IPS DF 19.7 (cell line): ENCODE data around the gene NOXA1.

Experiments
- DNase-seq: peaks from one replicate; pipeline ENCODE4 v3.0.0-alpha.2; 2013; ENCODE audit warnings: low read depth, low spot score

Gene NOXA1

DNA sequence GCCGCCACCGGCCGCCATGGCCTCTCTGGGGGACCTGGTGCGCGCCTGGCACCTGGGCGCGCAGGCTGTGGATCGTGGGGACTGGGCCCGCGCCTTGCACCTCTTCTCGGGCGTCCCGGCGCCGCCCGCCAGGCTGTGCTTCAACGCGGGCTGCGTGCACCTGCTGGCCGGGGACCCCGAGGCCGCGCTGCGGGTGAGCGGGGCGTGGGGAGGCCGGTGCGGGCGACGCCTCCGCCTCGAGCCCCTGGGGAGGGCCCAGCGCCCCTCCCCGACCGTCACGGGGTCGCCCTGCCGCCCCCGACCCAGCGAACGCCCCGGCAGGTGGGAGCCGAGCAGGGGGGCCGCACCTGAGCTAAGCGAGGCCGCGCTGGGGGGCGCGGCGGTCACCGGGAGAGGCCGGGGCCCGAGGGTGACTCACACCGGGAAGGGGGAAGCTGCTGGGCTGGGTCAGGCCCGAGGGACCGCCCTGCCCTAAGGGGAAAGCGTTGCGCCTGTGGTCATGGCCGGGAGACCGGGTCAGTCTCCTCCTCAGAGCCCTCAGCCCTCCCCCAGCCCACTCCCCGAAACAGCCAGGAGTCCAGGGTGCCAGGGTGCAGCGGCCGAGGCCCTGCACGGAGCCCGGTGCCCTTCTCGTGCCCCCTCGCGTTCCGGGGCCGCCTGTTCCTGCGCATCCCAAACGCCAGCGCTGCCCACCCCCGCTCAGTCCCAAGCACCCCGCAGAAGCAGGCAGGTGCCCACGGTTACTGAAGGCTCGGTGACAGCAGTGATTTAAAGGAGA lies 510 bp downstream of the NOXA1 start:
- no peak for DNase-seq

DNA sequence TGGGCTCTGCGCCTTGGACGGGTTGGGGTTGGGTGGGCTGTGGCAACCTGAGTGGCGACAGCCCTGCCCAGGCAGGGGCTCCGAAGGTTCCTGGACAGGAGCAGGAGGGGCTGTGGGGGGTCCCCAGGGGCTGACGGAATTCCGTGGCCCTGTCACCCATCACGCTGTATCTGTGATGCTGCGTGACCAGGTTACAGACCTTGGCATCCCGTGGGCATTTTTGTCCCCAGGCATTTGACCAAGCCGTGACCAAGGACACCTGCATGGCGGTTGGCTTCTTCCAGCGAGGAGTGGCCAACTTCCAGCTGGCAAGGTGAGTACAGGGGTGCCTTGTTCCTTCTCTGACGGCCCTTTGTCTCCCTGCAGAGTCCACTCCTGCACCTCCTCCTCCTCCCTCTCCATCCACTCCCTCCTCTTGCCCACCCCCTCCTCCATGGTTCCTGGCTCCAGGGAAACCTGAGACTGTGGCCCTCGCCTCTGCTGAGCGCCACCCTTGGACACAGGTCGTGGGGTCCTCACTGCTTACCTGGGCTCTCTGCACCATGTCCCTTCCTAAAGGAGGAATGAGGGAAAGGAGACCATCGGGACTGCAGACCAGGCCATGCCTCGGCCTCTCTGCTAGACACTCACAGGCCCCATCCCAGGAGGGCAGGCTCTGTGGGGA lies 3.0 kb downstream of the NOXA1 start:
- DNase-seq, result no peak

DNA sequence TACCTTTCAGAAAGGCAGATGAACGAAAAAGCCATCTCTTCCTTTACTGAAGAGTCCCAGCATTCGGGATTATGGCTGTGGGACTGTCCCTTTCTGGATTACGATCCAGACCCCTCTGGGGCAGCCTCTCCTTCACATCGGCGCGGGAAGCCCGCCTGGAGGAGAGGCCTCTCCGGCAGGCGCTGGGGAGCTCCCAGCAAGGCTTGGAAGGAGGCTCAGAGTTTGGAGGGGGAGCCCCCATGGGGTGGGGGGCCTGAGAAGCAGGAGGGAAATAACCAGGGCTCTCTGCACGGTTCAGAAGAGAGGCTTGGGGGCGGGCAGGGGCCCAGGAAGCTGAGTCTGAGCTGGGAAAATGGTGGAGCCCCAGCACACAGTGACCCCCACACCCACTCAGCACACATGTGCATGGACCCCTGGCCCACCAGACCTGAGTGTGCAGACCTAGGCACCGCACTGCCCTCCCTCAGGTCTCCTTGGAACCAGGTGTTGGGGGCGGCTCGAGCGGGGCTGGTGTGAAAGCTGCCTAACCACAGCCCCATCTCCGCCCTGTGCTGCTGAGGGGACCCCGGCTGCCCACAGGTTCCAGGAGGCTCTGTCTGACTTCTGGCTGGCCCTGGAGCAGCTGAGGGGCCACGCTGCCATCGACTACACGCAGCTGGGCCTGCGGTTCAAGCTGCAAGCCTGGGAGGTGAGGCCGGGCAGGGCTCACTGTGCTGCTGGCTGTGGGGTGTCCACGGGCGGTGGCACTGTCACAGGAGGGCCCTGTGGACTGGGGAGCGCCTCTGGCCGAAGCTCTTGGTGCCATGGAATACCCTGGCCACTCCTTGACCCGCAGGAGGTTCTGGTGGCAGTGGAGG lies 4.5 kb downstream of the NOXA1 start:
- no peak for DNase-seq

DNA sequence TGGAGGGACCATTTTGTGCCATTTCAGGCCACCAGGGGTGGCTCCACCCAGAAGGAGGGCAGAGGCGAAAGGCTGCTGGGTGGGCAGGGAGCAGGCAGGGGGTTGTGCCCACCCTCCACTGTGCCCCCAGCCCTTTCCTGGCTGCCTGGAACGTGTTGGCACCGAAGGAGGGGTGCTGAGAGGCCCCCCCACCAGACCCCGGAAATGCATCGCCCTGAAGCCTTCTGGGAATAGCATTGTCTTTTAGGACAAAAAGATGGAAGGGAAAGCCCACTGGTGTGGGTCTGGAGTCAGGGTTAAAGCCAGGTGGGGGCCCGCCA lies 5.1 kb downstream of the NOXA1 start:
- no peak for DNase-seq

DNA sequence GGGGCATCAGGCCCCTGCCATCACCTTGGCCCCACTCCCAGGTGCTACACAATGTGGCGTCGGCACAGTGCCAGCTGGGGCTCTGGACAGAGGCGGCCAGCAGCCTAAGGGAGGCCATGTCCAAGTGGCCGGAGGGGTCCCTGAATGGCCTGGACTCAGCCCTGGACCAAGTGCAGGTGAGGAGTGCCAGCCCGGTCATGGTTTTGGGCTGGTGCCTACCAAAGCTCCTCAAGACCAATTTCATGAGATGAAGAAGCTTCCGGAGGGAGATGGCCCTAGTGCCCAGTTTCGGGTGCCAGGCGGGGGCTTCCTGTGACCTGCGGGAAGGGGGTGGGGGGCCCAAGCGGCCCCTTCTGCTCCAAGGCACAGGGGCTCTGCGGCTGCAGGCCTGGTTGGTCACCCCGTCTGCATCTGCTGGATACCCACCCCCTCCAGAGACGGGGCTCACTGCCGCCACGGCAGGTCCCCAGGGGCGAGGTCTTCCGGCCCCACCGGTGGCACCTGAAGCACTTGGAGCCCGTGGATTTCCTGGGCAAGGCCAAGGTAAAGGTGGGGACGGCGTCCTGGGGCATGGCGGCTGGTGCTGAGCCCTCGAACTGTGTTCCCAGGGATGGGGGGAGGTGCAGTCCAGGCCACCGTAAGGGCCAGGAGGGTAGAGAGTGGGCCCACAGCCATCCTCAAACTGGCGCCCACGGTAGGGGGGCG lies 5.8 kb downstream of the NOXA1 start:
- DNase-seq, result no peak

DNA sequence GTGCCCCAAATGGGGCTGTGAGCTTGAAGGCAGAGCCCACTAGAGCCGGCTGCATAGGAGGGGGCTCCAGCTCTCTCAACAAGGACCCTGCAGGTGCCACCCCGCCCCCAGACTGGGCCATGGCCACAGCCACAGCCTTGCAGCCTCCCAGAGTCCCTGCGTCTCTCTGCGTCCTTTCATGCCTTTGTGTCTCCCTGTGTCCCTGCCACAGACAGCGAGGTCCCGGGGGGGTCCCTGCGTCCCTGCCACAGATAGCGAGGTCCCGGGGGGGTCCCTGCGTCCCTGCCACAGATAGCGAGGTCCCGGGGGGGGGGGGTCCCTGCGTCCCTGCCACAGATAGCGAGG lies 6.3 kb downstream of the NOXA1 start:
- no peak for DNase-seq

DNA sequence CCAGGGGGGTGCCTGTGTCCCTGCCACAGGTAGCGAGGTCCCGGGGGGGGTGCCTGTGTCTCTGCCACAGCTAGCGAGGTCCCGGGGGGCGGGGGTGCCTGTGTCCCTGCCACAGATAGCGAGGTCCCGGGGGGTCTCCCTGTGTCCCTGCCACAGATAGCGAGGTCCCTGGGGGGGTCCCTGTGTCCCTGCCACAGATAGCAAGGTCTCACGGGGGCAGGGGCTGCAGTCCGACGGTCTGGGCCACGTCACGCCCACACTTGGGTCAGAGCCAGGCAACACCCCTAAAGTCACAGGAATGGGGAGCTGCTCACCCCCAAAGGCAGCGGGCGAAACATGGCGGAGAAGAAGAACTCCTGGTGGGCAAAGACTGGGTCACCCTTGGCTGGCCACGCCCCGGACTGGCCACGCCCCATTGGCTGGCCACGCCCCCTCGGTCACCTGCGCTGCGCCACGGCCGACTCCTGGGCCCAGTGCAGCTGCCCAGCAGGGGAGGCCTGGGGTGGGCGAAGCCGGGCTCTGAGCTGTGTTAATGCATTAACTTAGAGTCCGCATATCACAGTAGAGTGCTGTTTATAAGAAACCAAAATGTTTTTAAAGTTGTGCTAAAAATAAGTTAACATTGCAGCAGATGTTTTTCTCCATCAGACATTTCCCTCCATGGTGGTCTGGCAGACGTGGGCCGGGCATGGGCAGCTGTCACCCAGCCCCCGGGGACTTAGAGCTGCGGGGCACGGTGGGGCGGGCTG lies 7.0 kb downstream of the NOXA1 start:
- DNase-seq, result no peak

DNA sequence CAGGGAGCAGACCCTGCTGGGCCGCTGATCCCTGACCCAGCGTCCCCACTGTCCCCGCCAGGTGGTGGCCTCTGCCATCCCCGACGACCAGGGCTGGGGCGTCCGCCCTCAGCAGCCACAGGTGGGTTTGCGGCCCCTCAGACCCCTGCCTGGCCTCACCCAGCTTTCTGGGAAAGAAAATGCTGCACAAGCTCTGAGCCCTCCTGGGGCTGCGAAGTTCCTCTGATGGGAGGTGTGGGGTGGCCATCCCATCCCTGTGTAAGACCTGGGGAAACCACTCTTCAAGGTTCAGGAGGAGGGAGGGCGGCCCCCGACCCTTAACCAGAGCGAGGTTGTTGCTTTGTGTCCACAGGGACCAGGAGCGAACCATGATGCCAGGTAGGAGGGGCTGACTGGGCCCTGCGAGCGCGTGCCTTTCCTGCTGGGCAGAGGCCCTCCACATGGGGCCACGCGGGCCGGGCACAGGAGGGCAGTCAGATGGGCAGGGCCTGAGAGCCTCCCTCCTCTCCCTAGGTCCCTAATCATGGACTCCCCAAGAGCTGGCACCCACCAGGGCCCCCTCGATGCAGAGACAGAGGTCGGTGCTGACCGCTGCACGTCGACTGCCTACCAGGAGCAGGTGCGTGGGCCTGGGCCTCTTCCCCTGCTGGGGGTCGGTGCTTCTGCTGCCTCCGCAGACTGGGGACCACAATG lies 7.7 kb downstream of the NOXA1 start:
- no peak for DNase-seq

DNA sequence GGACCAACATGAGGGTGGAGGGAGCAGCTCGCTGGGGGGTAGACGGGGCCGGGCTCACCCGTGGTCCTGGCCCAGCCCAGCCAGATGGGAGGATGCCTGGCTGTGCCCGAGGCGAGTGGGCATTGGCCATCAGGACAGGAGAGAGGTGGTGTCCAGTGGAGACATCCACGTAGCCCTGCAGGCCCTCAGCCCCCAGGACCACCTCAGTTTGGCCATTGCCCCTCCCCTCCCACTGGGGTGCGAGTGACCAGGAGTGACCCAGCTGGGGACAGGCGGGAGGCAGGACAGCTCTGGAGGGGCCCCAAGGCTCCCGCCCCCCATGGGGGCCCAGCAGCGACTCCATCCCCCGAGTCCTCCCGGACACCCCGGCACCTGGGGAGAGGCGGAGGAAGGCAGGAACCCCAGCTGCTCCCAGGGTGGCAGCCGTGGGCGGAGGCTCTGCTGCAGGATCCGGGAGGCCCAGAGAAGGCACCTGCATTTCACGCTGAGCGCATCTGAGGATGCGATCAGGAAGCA lies 8.3 kb downstream of the NOXA1 start:
- DNase-seq, result no peak

DNA sequence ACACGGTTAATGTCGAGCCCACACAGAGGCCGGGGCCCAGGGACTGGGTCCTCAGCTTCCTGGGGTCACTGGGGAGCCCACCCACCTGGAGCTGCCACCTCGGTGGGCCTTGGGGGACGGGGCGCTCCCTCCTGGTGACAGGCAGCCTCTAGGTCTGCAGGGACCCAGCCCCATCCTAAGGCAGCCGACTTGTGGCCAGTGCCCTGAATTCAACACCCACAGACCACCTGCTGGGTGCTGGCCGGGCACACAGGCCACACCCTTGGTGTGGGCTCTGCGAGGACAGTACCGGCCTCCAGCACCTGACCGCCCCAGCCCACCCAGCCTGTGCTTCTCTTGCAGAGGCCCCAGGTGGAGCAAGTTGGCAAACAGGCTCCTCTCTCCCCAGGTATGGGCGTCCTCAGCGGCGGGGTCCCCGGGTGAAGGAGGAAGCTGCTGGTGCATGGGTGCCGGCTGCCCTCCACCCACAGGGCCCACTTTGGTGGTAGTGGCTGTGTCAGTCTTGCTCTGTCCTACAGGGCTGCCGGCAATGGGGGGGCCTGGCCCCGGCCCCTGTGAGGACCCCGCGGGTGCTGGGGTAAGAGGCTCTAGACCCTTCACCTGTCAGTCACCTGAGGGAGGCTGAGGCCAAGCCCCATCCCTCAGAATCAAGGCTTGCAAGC lies 9.6 kb downstream of the NOXA1 start:
- no peak for DNase-seq

DNA sequence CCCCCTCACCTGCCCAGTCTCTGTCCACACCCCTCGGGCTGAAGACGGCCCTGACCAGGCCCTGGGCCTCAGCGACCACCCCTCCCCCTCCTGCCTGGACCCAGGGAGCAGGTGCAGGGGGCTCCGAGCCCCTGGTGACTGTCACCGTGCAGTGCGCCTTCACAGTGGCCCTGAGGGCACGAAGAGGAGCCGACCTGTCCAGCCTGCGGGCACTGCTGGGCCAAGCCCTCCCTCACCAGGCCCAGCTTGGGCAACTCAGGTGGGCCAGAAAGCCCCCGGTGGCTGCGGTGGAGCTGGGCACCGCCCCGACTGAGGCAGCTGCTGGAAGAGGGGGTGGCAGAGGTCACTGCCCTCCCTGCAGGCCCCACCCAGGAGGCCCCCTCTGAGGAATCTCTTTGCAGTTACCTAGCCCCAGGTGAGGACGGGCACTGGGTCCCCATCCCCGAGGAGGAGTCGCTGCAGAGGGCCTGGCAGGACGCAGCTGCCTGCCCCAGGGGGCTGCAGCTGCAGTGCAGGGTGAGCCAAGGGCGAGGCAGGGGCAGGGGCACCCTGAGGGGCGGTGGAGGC lies 10.2 kb downstream of the NOXA1 start:
- no peak for DNase-seq

DNA sequence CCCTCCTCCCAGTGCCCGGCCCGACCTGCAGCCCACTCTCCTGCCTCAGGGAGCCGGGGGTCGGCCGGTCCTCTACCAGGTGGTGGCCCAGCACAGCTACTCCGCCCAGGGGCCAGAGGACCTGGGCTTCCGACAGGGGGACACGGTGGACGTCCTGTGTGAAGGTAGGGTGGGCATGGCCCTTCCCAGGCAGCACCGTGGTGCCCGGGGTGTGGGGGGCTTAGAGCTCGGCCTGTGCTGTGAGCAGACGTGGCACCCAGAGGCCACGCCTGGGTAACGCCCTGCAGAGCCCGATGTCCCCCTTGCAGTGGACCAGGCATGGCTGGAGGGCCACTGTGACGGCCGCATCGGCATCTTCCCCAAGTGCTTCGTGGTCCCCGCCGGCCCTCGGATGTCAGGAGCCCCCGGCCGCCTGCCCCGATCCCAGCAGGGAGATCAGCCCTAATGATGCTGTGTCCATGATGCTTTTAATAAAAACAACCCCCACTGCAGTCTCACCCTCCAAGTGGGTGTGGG lies 10.8 kb downstream of the NOXA1 start:
- DNase-seq, result no peak

DNA sequence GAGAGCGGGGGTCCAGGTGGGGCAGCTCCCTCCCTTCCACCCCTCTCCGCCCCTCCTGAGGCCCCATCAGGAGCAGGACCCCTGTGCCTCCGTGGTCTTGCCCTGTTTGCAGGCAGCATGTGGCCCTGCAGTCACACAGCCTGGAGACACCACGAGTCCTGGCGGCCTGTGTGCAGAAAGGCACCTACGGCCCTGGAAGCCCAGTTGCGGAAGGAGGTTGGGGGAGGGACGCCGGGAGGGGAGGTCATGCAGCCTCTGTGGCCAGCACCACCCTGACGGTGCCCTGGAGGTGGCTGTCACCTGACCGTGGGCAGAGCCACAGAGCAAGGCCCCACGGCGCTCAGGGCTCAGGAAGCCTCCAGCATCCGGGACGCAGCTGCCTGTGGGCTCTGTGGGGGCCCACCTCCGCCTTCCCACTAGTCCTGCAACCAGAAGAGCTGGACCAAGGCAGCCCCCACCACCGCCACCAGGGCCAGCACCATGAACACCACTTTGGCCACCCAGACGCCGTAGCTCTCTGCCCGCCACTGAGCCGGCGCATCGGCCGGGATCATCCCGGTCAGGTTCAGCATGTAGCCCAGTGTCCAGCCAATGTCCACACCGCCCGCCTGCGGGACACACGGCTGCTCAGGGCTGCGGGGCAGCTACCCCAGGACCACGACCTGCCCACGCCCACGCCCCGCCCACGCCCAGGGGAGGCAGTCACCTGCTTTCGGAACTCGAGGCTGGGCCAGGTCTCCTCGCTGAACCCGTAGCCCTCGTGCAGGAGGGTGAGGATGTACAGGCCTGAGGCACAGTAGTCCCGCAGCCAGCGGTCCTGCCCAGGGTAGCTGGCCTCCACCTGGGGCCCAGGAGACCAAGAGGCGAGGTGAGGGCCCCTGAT lies 11.5 kb downstream of the NOXA1 start:
- DNase-seq, result no peak

DNA sequence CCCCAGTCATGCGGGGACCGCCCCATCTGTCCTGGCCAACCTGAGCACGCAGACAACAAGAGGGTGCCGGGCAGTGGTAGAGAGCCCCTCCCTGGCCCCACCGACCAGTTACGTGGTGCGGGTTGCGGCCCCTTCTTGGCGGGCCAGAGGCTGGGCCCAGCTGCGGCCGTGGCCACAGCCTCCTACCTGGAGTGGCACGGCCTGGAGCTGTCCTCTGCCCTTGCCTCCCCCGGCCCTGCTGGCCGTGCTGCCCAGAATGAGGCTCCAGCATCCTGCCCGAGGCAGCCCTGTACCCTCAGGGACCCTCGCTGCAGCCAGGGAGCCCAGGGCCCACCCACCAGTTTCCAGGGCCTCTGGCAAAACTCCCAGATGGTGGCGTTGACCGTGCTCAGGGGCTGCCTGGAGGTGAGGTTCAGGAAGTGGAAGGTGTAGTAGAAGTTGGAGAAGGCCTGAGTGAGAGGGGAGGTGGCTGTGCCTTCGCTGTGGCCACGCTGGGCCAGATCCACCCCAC lies 12.2 kb downstream of the NOXA1 start:
- DNase-seq, result no peak

DNA sequence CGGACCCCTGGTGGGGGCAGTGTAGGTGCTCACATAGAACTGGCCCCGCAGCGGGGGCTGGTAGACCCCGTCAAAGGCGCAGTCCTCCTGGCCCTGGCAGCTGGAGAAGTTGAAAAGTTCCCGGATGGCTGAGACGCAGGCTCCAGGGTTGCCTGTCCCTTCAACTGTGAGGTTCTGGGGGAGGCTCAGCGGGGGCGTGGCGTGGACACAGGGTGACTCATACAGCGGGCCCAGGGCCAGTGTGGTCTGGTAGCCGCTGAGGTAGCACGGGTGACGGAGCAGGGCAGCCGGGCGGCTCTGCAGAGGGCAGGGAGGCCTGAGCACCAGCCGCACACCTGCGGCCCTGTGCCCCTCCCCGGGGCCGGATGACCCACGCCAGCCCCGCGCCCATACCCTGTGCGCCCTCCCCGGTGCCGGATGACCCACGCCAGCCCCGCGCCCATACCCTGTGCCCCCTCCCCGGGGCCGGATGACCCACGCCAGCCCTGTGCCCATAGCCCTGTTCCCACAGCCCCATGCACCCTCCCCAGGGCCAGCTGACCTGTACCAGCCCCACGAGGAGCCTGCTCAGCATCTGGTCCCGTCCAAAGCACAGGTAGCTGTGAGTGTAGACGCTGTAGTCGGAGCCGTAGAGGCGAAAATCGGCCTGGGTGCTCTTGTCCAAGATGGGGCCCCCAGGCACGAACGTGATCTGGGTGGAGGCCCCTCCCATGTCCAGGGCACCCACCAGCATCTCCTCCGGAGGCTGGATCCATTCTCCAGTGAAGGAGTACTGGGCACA lies 13.0 kb downstream of the NOXA1 start:
- no peak for DNase-seq

DNA sequence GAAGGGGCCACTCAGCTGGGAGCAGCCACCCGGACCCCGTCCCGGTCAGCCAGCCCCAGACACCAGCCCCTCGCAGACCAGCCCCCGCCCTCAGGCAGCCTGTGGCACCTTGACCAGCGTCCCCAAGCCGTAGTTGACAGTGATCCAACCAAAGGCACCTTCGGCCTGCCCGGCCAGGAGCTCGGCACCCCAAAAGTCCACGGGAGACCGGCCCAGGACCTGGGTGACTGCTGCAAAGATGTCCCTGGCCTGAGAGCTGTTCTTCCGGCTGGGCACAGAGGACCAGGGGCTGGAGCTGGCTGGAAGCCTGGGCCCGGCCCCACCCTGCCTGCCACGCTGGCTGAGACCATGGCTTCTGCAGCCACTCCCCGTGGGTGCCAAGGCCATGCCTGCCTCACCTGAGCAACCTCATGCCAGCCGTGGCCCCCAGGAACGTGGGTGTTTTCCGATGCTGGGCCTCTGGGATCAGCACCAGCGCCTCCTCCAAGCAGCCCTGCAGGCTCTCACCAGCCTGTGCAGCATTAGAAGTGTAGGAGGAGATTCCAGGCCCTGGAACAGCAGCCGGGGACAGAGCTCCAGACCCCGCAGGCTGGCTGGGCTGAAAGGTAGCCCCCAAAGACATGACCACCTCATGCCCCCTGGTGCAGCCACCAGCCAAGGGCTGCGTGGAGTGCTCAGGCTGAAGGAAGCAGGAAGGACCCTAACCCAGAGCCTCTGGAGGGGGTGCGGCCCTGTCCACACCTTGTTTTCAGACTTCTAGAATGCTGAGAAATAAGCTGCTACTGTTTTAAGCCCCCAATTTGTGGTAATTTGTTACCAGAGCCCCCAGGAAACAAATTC lies 13.8 kb downstream of the NOXA1 start:
- DNase-seq, result no peak
